22Rv1 (cell line): ENCODE measurements around the gene PLEKHM3.

Experiments
- H3K27ac ChIP-seq: fragments of 450-650 bp; 2 replicates; pipeline ENCODE4 v1.5.1; 2017
- ZFX ChIP-seq: fragments of 450-650 bp; IDR thresholded peaks from 2 replicates; pipeline ENCODE4 v1.6.1; 2017; ENCODE audit warnings: antibody characterized with exemption, borderline replicate concordance
- TF ChIP-seq, protein P1 (sequence below): fragments of 450-650 bp; IDR thresholded peaks from 2 replicates; pipeline ENCODE4 v1.5.1; 2017; ENCODE audit warnings: mild to moderate bottlenecking

The PLEKHM3 gene

DNA sequence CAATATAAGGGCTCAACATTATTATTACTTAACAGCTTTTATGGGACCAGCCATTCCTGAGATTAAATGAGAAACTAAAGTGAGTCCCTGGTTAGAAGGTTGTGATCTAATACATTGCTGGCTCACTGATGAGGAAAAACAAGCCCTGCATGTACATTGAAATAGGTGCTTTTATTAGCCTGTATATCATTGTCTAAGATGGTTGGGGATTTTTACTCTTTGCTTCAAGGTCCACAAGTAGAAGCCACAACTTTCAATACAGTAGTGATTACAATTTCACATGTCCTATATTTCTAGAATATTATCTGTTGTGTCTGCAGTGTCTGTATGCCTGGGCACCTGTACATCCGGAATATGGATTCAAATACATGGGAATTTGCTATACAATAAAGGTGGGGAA, 151.5 kb downstream of the PLEKHM3 start:
- no peak for TF ChIP-seq ZFX
- TF ChIP-seq, protein P1, sequence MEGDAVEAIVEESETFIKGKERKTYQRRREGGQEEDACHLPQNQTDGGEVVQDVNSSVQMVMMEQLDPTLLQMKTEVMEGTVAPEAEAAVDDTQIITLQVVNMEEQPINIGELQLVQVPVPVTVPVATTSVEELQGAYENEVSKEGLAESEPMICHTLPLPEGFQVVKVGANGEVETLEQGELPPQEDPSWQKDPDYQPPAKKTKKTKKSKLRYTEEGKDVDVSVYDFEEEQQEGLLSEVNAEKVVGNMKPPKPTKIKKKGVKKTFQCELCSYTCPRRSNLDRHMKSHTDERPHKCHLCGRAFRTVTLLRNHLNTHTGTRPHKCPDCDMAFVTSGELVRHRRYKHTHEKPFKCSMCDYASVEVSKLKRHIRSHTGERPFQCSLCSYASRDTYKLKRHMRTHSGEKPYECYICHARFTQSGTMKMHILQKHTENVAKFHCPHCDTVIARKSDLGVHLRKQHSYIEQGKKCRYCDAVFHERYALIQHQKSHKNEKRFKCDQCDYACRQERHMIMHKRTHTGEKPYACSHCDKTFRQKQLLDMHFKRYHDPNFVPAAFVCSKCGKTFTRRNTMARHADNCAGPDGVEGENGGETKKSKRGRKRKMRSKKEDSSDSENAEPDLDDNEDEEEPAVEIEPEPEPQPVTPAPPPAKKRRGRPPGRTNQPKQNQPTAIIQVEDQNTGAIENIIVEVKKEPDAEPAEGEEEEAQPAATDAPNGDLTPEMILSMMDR = no peak

DNA sequence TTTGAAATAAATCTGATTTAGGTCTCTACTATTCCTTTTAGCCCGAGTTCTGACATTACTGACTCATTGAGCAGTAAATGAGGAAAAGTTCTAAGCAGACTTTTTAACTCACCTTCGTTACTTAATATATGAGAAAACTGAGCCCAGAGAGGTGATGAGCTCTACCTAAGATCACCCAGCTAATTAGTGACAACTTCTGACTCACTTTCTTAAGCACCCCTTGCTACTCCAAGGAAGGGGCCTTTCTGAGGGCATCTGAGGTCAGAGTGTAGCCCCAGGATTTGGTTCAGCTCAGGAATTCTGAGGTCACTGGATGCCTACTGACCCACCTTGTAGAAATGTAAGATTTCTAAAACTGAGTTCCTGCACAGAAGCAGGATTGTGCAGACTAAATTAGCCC, 153.4 kb downstream of the PLEKHM3 start:
- H3K27ac ChIP-seq = no peak overlapping the region
- TF ChIP-seq, protein P1 = no peak
- no peak for TF ChIP-seq ZFX

More for the DNA sequence above, 151.5 kb downstream of the PLEKHM3 start:
- H3K27ac ChIP-seq = no peak overlapping the region

DNA sequence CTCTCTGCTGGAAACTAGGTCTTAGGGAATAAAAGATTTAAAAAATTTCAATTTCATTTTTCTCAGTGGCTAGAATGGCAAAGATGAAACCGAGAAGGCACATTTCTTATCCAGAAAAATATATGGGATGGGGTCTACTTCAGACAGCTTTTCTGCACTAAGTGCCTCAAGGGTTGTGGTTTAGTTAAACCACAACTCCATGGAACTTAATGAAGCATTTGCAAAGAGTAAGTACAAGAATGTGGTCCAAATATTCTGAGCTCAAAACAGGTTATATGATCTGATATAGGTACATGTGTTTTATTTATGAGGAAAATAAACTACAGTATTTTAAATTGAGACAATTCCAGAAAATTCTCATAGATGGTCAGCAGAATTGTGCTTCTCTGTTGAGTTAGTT, 153.8 kb downstream of the PLEKHM3 start:
- H3K27ac ChIP-seq = no peak overlapping the region
- TF ChIP-seq ZFX = no peak
- TF ChIP-seq, protein P1 = no peak

DNA sequence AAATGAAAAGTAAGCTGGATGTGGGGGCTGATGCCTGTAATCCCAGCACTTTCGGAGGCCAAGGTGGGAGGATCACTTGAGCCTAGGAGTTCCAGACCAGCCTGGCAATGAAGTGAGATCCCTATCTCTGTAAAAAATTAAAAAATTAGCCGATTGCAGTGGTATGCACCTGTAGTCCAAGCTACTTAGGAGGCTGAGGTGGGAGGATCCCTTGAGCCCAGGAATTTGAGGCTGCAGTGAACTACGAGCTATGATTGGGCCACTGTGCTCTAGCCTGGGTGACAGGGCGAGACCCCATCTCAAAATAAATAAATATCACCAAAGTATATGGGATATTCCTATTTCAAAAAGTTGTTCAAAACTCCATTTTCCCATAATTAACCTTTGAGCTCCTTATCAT, 154.5 kb downstream of the PLEKHM3 start:
- no peak for TF ChIP-seq ZFX
- TF ChIP-seq, protein P1 = no peak
- no peak overlapping the region for H3K27ac ChIP-seq

DNA sequence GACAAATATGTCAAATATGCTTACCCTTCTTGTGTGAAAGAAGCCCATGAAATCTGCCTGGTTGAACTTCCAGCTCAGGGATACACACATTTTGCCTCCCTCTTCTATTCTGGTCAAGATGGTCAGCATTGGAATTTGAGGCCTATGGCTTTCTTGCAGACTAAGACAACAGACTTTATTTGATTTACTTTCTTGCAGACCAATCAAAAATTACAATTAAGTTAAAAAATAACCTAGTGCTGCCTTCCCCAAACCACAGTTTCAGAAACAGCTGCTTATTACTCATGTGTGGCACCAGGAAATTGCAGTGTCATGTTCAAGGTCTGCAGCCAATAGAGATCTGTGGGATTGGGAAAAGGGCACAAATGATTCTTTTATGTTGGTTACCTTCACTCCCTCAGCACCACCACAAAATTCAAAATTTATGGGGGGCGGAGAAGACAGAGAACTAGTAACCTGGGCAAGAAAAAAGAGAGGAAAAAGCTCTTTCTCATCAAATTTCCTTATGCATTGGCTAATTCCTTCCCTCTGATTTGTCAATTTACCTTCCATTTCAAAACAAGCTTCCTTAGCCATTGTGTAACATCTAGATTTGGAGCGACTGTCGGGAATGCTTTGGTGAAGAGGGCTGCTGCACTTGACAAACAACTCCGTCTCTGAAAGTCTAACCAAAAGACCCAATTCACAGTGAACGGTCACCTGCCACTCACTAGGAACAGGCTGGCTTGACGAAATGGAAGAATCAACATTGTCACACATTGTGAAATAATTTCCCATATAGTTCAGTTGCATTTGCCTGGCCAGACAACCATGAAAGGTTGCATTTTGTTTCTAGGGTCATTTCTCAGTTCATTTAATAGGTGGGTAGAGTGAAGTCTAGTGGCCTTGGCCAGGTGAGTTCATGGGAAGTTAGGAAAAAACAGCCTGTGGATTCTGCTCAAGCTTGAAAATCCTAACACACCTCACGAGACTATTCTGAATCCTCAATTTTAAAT, 155.2 kb downstream of the PLEKHM3 start:
- H3K27ac ChIP-seq = no peak overlapping the region
- no peak for TF ChIP-seq ZFX

DNA sequence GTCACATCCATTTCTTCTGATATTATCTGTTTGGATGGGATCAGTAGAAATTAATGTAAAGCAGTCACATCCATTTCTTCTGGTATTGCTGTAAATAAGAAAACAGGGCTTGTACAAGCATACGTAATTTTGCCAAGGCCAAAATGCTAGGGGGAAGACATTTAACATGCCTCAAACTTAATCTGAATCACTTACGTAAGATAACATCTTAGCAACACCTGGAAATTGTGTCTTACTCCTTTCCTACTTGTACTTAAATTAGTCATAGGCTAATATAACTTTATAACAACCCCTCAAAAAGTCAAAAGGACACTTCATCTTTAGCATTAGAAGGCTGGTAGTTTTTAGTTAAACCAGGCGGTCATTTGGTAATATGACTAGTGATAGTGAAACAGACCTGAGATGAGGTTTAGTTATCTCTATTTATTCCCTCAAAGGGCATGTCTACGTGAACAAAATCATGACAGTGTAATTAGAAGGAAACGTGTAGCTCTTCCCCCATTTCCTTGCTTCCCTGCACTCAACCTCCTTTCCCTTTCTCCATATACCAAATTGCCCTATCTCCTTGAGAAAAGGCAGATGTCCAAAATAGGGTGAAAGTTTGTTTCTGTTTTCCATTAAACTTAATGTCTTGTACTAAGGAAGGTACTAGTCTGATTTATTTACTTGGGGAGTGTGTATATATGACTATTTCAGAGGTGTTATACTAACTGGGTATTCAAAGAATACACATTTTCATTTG, 156.3 kb downstream of the PLEKHM3 start:
- TF ChIP-seq, protein P1 = no peak
- TF ChIP-seq ZFX = no peak
- H3K27ac ChIP-seq = no peak overlapping the region

DNA sequence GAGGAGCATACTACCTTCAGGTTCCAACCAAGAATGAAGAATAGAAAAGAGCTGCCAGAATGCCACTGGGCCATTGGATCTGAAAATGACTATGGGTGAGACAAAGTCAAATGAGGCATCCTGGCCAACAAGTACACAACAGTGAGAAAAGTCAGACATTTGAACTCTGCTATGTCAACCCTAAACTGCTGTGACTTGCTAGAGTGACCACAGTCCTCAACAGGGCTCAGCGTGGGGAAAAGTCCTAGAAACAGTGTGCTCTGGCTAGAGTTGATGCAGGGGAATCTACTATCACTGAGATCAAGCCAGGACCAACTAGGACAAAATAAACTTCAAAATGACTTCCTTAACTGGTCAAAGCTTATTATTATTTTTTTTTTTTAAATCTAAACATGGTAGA, 157.4 kb downstream of the PLEKHM3 start:
- H3K27ac ChIP-seq = no peak overlapping the region

More for the DNA sequence above, 157.4 kb downstream of the PLEKHM3 start:
- TF ChIP-seq ZFX = no peak
- TF ChIP-seq, protein P1 = no peak
